Stomach smooth muscle (tissue), 2 donors: Measurements from ENCODE around the gene CCDC90B.

Experiments
- H3K27ac ChIP-seq: one replicate; pipeline ENCODE4 v1.7.0; 2013; ENCODE audit warnings: mild to moderate bottlenecking, low read length, inconsistent platforms
- H3K27me3 ChIP-seq, 2 donors: one replicate each; pipeline ENCODE4 v1.7.0; 2013; ENCODE audit warnings: low read length in 2 of 2; ENCODE audit not compliant: insufficient read depth in 2 of 2, control insufficient read depth in 1 of 2
- H3K36me3 ChIP-seq, 2 donors: one replicate each; pipeline ENCODE4 v1.7.0; 2013; ENCODE audit warnings: low read length in 2 of 2; ENCODE audit not compliant: control insufficient read depth in 2 of 2, insufficient read depth in 2 of 2
- H3K4me1 ChIP-seq: one replicate; pipeline ENCODE4 v1.7.0; 2013; ENCODE audit warnings: low read length; ENCODE audit not compliant: control insufficient read depth, insufficient read depth
- H3K4me3 ChIP-seq, 2 donors: one replicate each; pipeline ENCODE4 v1.7.0; 2013; ENCODE audit warnings: low read length in 2 of 2
- H3K9ac ChIP-seq, 2 donors: one replicate each; pipeline ENCODE4 v1.7.0; 2013; ENCODE audit warnings: low read length in 2 of 2, mild to moderate bottlenecking in 1 of 2
- H3K9me3 ChIP-seq, 2 donors: one replicate each; pipeline ENCODE4 v1.7.0; 2013; ENCODE audit warnings: low read length in 2 of 2; ENCODE audit not compliant: control insufficient read depth in 2 of 2
- donor health status: healthy.
- donor health status: Pancreatic carcinoma.

Gene CCDC90B

GRCh38 chr11:83259559-83259958, 26.6 kb downstream of the CCDC90B start:
- no peaks in the 10 kb centered on the region for H3K27me3 ChIP-seq
- H3K36me3 ChIP-seq: peaks cover 18 to 25% of the 10 kb centered on the region in 2 donors
- H3K4me1 ChIP-seq: no peaks in the 10 kb centered on the region
- H3K9ac ChIP-seq: no peak overlapping the region
- H3K4me3 ChIP-seq: no peak overlapping the region
- H3K27ac ChIP-seq: no peak overlapping the region
- no peaks in the 10 kb centered on the region for H3K9me3 ChIP-seq

- Histone ChIP-seq H3K9ac (no peak overlapping the region), H3K27ac (no peak overlapping the region), H3K27me3 (no peaks in the 10 kb centered on the region), H3K9me3 (no peaks in the 10 kb centered on the region), H3K4me3 (no peak overlapping the region), H3K4me1 (no peaks in the 10 kb centered on the region), H3K36me3 (peaks cover 14 to 19% of the 10 kb centered on the region in 2 donors)
Observed at GRCh38 chr11:83257761-83258168, 28.4 kb downstream of the CCDC90B start.

DNA sequence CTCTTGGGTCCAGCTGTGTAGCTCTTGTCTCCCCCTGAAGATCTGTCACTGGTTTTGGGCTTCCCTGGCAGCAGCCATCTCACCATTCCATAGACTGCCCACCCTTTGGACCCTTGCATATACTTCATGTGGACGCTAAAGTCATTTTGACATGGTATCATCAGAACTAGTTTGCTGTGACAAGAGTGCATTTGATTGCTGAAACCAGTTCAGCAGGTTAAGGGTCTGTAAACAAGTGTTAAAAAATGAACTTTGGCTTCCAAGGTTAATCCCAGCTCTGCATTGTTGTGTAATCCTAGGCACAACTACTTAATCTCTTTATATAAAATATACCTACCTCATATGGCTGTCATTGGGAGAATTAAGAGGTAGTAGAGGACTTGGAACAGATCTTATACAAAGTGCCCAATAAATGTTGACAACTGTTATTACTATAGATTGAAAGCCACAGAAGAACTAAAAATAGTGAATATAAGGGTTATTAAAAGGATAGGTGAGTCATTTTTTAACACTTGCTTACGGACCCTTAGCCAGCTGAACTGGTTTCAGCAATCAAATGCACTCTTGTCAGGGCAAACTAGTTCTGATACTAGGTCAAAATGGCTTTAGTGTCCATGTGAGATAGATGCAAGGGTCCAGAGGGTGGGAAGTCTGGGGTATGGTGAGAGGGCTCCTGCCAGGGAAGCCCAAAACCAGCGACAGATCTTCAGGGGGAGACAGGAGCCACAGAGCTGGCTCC, 29.4 kb downstream of the CCDC90B start:
- no peaks in the 10 kb centered on the region for H3K4me1 ChIP-seq
- peaks cover 14 to 15% of the 10 kb centered on the region in 2 donors for H3K36me3 ChIP-seq
- no peak overlapping the region for H3K9ac ChIP-seq
- H3K27ac ChIP-seq: no peak overlapping the region
- no peak overlapping the region for H3K4me3 ChIP-seq
- H3K27me3 ChIP-seq: no peaks in the 10 kb centered on the region
- no peaks in the 10 kb centered on the region for H3K9me3 ChIP-seq

DNA sequence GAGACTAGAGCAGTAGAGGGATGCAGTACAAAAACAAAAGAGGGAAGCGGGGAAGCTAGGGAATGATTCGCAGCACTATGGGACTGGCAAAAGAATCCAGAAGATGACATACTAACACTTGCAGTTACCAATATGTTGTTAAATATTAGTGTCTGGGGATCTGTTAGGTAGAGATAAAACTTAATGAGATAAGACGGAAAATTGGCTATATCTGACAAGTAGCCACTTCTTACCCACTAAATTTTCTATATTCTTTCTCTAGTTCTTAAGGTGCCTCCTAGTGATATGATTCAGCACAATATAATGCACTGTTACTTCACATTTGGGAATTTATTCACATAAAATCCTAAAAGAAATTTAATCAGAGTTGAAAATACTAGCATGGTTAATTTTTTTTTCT, 30.8 kb downstream of the CCDC90B start:
- Histone ChIP-seq H3K27me3 (no peaks in the 10 kb centered on the region), H3K4me1 (no peaks in the 10 kb centered on the region), H3K9me3 (no peaks in the 10 kb centered on the region), H3K4me3 (no peak overlapping the region), H3K27ac (no peak overlapping the region), H3K36me3 (peaks cover 11 to 15% of the 10 kb centered on the region in 2 donors), H3K9ac (no peak overlapping the region)

GRCh38 chr11:83252941-83253340, 33.2 kb downstream of the CCDC90B start:
- H3K27ac ChIP-seq: no peak overlapping the region
- H3K9ac ChIP-seq: no peak overlapping the region
- H3K36me3 ChIP-seq: peaks cover 5 to 12% of the 10 kb centered on the region in 2 donors
- H3K27me3 ChIP-seq: no peaks in the 10 kb centered on the region
- H3K9me3 ChIP-seq: no peaks in the 10 kb centered on the region
- no peak overlapping the region for H3K4me3 ChIP-seq
- H3K4me1 ChIP-seq: no peaks in the 10 kb centered on the region

DNA sequence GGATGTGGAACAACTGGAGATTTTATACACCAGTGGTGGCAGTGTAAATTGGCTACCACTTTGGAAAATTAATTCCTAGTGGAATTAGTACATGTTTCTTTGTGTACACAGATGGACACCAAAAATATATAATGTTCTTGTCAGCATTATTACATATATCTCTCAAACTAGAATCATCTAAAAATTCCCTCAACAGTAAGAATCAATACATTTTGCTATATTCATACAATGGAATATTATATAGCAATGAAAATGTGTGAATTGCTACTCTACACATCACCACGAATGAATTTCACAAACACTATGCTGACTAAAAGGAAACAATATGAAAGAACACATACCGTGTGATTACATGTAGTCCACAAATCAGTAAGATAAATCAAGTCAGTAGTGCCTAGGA, 33.9 kb downstream of the CCDC90B start:
- Histone ChIP-seq H3K4me1 (no peaks in the 10 kb centered on the region), H3K27me3 (no peaks in the 10 kb centered on the region), H3K9me3 (no peaks in the 10 kb centered on the region), H3K4me3 (no peak overlapping the region), H3K36me3 (peaks cover 0 to 7% of the 10 kb centered on the region in 2 donors), H3K9ac (no peak overlapping the region), H3K27ac (no peak overlapping the region)

- Histone ChIP-seq H3K4me1 (no peaks in the 10 kb centered on the region), H3K4me3 (no peak overlapping the region), H3K27ac (no peak overlapping the region), H3K9me3 (no peaks in the 10 kb centered on the region), H3K9ac (no peak overlapping the region), H3K36me3 (peaks cover 0 to 4% of the 10 kb centered on the region in 2 donors), H3K27me3 (no peaks in the 10 kb centered on the region)
Observed at GRCh38 chr11:83249972-83250593, 36.1 kb downstream of the CCDC90B start.

DNA sequence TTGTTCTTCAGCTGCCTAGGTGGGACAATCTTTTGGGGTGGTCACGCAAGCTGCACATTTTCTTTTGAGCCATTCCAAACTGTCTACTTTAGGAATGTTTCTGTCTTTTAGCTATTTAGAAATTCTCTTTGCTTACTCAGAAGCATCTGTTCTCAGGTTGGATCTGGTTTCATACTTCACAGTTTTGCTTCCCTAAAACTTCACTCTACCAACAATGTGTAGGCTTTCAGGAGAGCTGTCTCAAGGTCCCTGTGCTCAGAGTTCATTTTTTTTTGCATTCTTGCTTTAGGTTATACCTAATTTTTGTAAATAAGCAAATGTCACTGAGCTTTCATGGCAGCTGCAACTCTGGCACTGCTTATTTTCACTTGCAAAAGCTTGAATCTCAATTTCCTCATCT, 36.7 kb downstream of the CCDC90B start:
- Histone ChIP-seq H3K27ac (no peak overlapping the region), H3K36me3 (peaks cover 0 to 2% of the 10 kb centered on the region in 2 donors), H3K4me1 (no peaks in the 10 kb centered on the region), H3K4me3 (no peak overlapping the region), H3K9me3 (no peaks in the 10 kb centered on the region), H3K9ac (no peak overlapping the region), H3K27me3 (no peaks in the 10 kb centered on the region)

DNA sequence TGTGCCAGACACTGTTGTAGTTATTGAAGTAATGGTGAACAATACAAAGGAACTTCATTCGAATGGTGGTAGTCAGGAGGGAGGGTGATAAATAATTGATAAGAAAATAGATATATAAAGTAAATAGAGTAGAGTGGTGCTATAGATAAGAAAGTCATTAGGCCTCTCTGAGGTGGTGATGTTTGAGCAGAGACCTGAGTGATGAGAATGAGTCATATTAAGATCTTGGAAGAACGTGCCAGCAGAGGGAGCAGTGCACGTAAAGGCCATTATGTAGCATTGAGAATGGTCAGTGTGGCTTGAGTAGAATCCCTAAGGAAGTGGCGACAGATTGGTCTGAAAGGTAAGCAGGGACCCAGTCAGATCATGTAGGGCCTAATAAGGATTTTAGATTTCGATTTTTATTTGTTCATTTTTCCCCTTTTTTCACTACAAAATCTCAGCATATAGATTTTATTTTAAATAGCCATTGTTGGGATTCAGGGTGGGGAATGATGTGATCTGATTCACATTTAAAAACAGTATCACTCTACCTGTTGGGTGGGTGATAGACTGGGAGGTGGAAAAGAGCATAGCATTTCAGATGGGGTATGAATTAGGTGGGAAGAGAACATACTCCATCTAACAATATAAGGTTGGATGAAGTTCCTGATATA, 44.7 kb downstream of the CCDC90B start:
- H3K27me3 ChIP-seq: no peaks in the 10 kb centered on the region
- H3K27ac ChIP-seq: no peak overlapping the region
- no peak overlapping the region for H3K9ac ChIP-seq

DNA sequence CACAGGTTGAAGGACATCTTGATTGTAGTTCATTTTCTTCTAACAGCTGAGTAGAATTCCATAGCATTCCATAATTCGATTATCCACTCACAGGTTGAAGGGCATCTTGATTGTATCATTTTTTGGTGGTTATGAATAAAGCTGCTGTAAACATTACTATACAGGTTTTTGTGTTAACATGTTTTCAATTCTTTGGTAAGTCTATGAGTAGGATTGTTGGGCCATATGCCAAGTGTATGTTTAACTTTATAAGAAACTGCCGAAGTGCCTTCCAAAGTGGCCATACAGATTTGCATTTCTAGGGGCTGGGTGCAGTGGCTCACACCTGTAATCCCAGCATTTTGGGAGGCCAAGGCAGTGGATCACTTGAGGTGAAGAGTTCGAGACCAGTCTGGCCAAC, 48.1 kb downstream of the CCDC90B start:
- Histone ChIP-seq H3K9me3 (no peaks in the 10 kb centered on the region), H3K36me3 (no peaks in the 10 kb centered on the region), H3K27ac (no peak overlapping the region), H3K27me3 (no peaks in the 10 kb centered on the region), H3K4me1 (no peaks in the 10 kb centered on the region), H3K4me3 (no peak overlapping the region), H3K9ac (no peak overlapping the region)

More for the DNA sequence above, 44.7 kb downstream of the CCDC90B start:
- H3K4me1 ChIP-seq: no peaks in the 10 kb centered on the region
- H3K4me3 ChIP-seq: no peak overlapping the region
- H3K36me3 ChIP-seq: no peaks in the 10 kb centered on the region
- no peaks in the 10 kb centered on the region for H3K9me3 ChIP-seq

GRCh38 chr11:83235825-83236224, 50.3 kb downstream of the CCDC90B start:
- Histone ChIP-seq H3K9ac (no peak overlapping the region), H3K4me1 (no peaks in the 10 kb centered on the region), H3K27ac (no peak overlapping the region), H3K36me3 (no peaks in the 10 kb centered on the region), H3K4me3 (no peak overlapping the region), H3K9me3 (no peaks in the 10 kb centered on the region), H3K27me3 (no peaks in the 10 kb centered on the region)
